Measurements from ENCODE around the gene RCOR1. TPM values are rescaled to one million over a fixed set of nuclear protein-coding genes. Genes with fewer than 3 reads are reported as not detected.
"Not testable (repeated sequence)": the region's sequence is repeated elsewhere in the genome, so short reads cannot be mapped to it uniquely, and the experiment has no call there.

The RCOR1 gene
- total RNA-seq, 2 donors from 2014 or later: 11.3 to 14.9 TPM

- DNase-seq (no peak), ATAC-seq (no peak)
- intact Hi-C loops (cut with DNase I): no loop called here
These were observed 24.3 kb upstream of the RCOR1 start for GRCh38 chr14:102568115-102568614.

- intact Hi-C loops (cut with DNase I): no loop called here
- DNase-seq: no peak
- ATAC-seq: no peak
These were observed 22.0 kb upstream of the RCOR1 start for GRCh38 chr14:102570334-102570995.

DNA sequence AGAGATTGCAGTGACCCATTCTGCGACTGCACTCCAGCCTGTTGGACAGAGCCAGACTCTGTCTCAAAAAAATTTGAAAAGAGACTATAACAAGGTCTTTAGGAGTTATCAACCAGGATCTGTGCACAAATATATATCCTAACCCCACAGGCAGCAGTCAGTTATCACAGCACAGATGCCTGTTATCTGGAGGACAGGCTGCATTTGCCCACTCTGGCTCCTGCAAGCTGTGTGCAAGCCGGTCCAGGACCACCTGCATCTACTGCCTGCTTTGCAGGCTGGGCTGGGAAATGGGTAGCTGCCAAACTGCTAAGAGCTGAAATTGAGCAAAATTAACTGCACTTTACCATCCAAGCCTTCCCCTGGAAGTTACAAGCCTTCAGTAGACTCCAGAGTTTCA is 21.4 kb upstream of the RCOR1 start:
- ATAC-seq: no peak
- no peak for DNase-seq
- intact Hi-C loops (cut with DNase I): no loop called here

GRCh38 chr14:102571478-102572042 is 20.9 kb upstream of the RCOR1 start:
- DNase-seq (no peak), ATAC-seq (no peak)
- intact Hi-C loops (cut with DNase I): no loop called here

- intact Hi-C loops (cut with DNase I); DNase-seq; ATAC-seq: not testable (repeated sequence)
These were observed 19.3 kb upstream of the RCOR1 start for GRCh38 chr14:102573161-102573560.

- intact Hi-C loops (cut with DNase I): no loop called here
These were observed 18.8 kb upstream of the RCOR1 start for GRCh38 chr14:102573591-102574046.

DNA sequence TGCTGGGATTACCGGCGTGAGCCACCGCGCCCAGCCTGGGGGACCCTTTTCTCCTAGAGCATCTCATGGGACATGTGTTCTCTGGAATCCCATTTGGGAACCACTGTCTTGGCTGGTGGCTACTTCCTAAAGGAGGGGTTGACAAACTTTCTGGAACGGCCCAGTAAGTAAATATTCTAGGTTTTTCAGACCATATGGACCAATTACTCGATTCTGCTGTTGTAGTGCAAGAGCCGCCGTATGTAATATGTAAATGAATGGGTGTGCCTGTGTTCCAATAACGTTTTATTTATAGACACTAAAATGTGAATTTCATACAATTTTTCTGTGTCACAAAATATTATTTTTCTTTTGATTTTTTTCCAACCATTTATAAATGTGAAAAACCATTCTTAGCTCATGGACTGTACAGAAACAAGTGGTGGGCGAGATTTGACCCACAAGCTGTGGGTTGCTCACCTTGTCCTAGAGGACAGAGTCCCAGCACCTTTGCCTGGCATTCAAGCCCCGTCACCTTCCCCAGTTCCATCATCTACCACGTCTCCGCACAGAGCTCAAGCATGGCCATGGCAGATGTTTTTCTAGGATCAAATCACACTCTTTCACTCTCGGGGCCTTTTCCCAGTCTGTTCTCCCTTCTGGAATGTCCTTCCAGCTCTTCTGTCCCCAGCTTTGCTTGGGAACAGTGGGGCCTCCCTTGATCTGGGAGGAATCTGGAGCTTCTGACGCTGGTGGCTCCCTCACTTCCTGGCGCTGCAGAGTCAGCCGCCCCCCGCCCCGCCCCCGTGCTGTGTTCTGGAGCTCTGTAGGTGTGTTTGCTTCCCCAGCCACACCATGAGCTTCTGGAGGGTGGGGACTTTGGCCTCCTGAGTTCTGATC is 17.9 kb upstream of the RCOR1 start:
- DNase-seq (no peak), ATAC-seq (no peak)
- intact Hi-C loops (cut with DNase I): no loop called here

More at GRCh38 chr14:102573591-102574046, 18.8 kb upstream of the RCOR1 start:
- DNase-seq: no peak
- no peak for ATAC-seq

- ATAC-seq: no peak
- no peak for DNase-seq
- intact Hi-C loops (cut with DNase I): no loop called here
These were observed 17.1 kb upstream of the RCOR1 start for GRCh38 chr14:102575160-102575845.

GRCh38 chr14:102575846-102576428 is 16.5 kb upstream of the RCOR1 start:
- ATAC-seq; DNase-seq; intact Hi-C loops (cut with DNase I): not testable (repeated sequence)

DNA sequence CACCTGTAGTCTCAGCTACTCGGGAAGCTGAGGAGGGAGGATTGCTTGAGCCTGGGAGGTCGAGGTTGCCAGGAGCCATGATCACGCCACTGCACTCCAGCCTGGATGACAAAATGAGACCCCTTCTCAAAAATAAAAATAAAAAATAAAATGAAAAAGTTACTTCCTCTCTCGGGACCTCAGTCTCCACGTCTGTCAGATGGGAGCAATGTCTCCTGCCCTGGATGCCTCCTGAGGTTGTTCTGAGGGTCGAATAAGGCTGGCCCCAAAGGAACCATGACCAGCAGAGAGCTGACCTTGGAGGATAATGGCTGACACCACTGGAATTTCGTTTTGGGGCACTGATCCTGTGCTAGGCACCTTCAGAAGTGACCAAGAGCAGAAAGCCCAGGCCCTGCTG is 13.6 kb upstream of the RCOR1 start:
- DNase-seq (no peak), ATAC-seq (no peak)
- intact Hi-C loops (cut with DNase I): no loop called here

GRCh38 chr14:102579696-102580549 is 12.5 kb upstream of the RCOR1 start:
- no peak for DNase-seq

GRCh38 chr14:102580550-102581110 is 11.8 kb upstream of the RCOR1 start:
- intact Hi-C loops (cut with DNase I): no loop called here
- no peak for DNase-seq
- ATAC-seq: no peak

More at GRCh38 chr14:102579696-102580549, 12.5 kb upstream of the RCOR1 start:
- ATAC-seq: peak; percentile 19 to 62
- intact Hi-C loops (cut with DNase I): no loop called here

DNA sequence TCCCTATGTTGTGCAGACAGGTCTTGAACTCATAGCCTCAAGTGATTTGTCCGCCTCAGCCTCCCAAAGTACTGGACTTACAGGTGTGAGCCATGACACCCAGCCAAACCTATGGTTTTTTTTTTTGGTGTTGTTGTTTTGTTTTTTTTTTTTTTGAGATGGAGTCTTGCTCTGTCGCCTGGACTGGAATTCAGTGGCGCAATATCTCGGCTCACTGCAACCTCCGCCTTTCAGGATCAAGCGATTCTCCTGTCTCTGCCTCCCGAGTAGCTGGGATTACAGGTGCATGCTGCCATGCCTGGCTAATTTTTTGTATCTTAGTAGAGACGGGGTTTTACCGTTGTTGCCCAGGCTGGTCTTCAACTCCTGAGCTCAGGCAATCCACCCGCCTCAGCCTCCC is 11.3 kb upstream of the RCOR1 start:
- DNase-seq (no peak), ATAC-seq (no peak)
- intact Hi-C loops (cut with DNase I): no loop called here

DNA sequence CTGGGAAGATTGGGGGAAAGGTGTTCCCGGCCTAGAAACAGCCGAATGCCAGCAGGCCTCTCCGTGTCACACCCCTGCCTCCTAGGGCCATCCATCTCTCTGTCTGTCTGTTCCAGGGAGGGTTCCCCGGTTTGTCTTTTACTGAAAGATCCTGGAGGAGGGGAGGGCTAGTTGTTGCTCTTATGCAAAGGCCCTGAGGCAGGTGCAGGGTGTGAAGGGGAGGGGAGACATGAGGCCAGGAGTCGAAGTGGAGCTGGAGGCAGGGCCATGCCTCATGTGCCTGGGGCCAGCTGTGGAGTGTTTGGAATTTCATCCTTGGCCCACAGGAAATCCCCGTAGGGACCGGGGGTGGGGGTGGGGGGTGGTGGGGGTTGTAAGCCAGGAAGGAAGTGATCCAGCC is 8.7 kb upstream of the RCOR1 start:
- no peak for DNase-seq
- no peak for ATAC-seq

GRCh38 chr14:102584871-102585869 is 7.3 kb upstream of the RCOR1 start:
- ATAC-seq (peak in 1 of 2 donors; percentile 20), DNase-seq (peak; percentile 51)
- intact Hi-C loops (cut with DNase I): no loop called here

More for the DNA sequence above, 8.7 kb upstream of the RCOR1 start:
- intact Hi-C loops (cut with DNase I): no loop called here

- intact Hi-C loops (cut with DNase I): no loop called here
- no peak for DNase-seq
- ATAC-seq: no peak
These were observed 5.9 kb upstream of the RCOR1 start for GRCh38 chr14:102586420-102587104.

All from left cardiac atrium (tissue), 4 donors.